ENCODE measurements around the gene GPR25. TPM values are rescaled to one million over a fixed set of nuclear protein-coding genes. Genes with fewer than 3 reads are reported as not detected.

The GPR25 gene
- polyA plus RNA-seq (2011; rRNA removed), result not detected in 2 replicates
- not detected in 2 replicates for polyA minus RNA-seq (2011; rRNA and poly(A)+ RNA removed)

DNA sequence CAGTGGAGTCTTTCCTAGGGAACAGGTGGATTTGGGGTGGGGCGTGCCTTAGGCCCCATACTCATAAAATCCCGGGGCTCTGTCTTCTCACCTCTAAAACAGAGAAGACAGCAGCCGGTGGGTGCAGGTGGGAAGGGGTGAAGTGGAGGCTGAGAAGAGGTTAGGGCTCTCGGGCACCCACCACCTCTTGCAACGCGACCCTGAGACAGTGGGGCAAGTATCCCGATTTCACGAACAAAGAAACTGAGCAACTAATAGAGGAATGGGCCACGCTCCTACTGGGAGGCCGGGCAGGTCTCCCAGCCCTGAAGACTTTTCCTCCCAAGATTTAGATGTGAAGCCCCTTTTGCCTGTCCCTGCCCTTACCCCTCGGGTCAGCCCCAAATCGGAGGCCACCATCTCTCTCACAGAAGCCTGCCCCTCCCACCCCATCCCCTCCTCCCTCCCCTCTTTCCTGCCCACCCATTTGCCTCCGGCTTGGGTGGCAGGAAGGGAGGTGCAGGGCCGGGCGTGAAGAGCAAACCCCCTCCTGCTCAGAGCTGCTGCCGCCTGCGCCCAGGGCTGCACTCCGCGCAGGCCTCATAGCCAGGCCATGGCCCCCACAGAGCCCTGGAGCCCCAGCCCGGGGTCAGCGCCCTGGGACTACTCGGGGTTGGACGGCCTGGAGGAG is at the start of gene GPR25:
Gene GPR25 (plus strand): TSS at position 536 of the 670 bp plus-strand sequence. CDS start 57 bp downstream, at position 593.
- no peak for DNase-seq (ENCODE audit: low read depth)
- ChIA-PET CTCF (no interaction called here), POLR2A (no interaction called here)
- peaks cover 21% of the 10 kb centered on the region for H3K27me3 ChIP-seq (ENCODE audit: control insufficient read depth, insufficient read depth, low read length)
- TF ChIP-seq, protein P1, sequence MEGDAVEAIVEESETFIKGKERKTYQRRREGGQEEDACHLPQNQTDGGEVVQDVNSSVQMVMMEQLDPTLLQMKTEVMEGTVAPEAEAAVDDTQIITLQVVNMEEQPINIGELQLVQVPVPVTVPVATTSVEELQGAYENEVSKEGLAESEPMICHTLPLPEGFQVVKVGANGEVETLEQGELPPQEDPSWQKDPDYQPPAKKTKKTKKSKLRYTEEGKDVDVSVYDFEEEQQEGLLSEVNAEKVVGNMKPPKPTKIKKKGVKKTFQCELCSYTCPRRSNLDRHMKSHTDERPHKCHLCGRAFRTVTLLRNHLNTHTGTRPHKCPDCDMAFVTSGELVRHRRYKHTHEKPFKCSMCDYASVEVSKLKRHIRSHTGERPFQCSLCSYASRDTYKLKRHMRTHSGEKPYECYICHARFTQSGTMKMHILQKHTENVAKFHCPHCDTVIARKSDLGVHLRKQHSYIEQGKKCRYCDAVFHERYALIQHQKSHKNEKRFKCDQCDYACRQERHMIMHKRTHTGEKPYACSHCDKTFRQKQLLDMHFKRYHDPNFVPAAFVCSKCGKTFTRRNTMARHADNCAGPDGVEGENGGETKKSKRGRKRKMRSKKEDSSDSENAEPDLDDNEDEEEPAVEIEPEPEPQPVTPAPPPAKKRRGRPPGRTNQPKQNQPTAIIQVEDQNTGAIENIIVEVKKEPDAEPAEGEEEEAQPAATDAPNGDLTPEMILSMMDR (IDR thresholded peaks at IDR 0.05; ENCODE audit: insufficient read depth, low read depth, low read length), result no peak
- H3K36me3 ChIP-seq (ENCODE audit: control insufficient read depth, insufficient read depth, low read length), result no peaks in the 10 kb centered on the region
- H3K4me3 ChIP-seq (ENCODE audit: low read depth, low read length), result peak within 1 kb of the TSS; percentile 14; the same call in 1 of the 2 replicates

DNA sequence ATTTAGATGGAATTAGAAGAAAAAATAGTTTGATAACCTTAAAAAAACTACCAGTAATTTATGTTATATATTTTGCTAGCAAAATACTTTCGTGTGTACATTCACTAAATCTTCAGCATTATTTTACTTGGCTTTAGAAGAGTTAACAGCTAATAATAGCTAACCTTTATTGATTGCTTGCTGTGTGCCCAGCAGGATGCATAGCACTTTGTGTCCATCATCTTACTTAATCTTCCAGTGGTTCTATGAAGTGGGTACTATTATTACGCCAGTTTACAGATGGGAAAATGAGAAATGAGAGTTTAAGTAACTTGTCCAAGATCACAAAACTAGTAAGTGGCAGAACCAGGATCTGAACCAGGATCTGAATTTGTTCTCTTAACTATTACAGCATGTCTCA is 41.7 kb upstream of the GPR25 start:
- POLR2A ChIA-PET, result no interaction called here
- DNase-seq (ENCODE audit: low read depth), result no peak
- Histone ChIP-seq H3K4me3 (ENCODE audit: low read depth, low read length) (no peak overlapping the region), H3K36me3 (ENCODE audit: control insufficient read depth, insufficient read depth, low read length) (peaks cover 2% of the 10 kb centered on the region; the same call in 1 of the 2 replicates), H3K27me3 (ENCODE audit: control insufficient read depth, insufficient read depth, low read length) (no peaks in the 10 kb centered on the region)
- TF ChIP-seq, protein P1 (IDR thresholded peaks at IDR 0.05; ENCODE audit: insufficient read depth, low read depth, low read length), result no peak
- CTCF ChIA-PET, result no interaction called here

DNA sequence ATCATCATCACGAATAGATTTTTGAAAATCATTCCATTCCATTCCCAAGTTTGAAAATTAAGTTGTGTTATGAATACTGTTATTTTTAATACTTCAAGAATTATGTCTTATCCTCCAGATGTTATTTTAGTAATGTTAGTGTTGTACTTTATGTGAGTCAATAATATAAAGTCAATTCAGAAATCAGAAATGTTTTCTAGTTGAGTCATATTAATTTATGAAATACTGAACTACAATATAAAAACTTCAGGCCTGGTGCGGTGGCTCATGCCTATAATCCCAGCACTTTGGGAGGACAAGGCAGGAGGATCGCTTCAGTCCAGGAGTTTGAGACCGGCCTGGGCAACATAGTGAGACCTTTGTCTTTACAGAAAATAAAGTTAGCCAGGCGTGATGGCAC is 38.4 kb upstream of the GPR25 start:
- Histone ChIP-seq H3K4me3 (ENCODE audit: low read depth, low read length) (no peak overlapping the region), H3K36me3 (ENCODE audit: control insufficient read depth, insufficient read depth, low read length) (peaks cover 2% of the 10 kb centered on the region; the same call in 1 of the 2 replicates), H3K27me3 (ENCODE audit: control insufficient read depth, insufficient read depth, low read length) (no peaks in the 10 kb centered on the region)
- ChIA-PET CTCF (no interaction called here), POLR2A (no interaction called here)
- no peak for DNase-seq (ENCODE audit: low read depth)
- TF ChIP-seq, protein P1 (IDR thresholded peaks at IDR 0.05; ENCODE audit: insufficient read depth, low read depth, low read length), result no peak

GRCh38 chr1:200836213-200836612 is 36.6 kb upstream of the GPR25 start:
- POLR2A ChIA-PET, result no interaction called here

DNA sequence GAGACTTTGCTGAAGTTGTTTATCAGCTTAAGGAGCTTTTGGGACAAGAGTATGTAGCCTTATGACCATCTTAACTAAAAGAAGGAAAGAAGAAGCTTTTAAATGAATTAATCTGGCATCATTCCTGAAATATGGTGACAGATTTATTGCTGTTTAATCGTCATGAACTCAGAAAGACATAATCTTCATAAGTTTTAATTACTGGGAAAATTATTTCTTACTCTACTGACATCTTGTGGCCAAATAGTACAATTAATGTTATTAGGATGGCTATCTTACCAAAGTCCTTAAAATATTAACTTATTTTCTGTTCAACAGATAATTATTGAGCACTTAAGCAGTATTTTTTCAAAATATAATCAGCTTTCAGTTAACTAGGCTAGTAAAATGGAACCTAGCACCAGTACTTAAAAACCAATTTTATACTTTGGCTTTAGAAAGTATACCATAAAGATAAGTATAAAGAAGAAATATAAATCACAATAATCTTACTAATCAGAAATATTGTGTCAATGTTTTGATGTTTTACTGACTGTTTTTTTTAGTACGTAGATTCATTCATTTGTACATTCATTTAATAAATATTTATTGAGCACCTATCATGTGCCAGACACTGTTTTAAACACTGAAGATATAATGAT is 34.7 kb upstream of the GPR25 start:
- Histone ChIP-seq H3K36me3 (ENCODE audit: control insufficient read depth, insufficient read depth, low read length) (peaks cover 2% of the 10 kb centered on the region; the same call in 1 of the 2 replicates), H3K27me3 (ENCODE audit: control insufficient read depth, insufficient read depth, low read length) (no peaks in the 10 kb centered on the region), H3K4me3 (ENCODE audit: low read depth, low read length) (no peak overlapping the region)
- TF ChIP-seq, protein P1 (IDR thresholded peaks at IDR 0.05; ENCODE audit: insufficient read depth, low read depth, low read length), result peak; percentile 35; the same call in 1 of the 2 replicates
- peak; percentile 9 for DNase-seq (ENCODE audit: low read depth)
- ChIA-PET POLR2A (no interaction called here), CTCF (interaction anchor here (0.7 to 3.0 kb wide), 8 partner anchors 8 to 326 kb away, joined by 3 to 13 read pairs (median 3); no protein-coding TSS in a partner anchor)

More at GRCh38 chr1:200836213-200836612, 36.6 kb upstream of the GPR25 start:
- H3K27me3 ChIP-seq (ENCODE audit: control insufficient read depth, insufficient read depth, low read length), result no peaks in the 10 kb centered on the region
- CTCF ChIA-PET, result interaction anchor here (3.0 kb wide), 1 partner anchor 214 kb away, joined by 13 read pairs; no protein-coding TSS in a partner anchor
- H3K36me3 ChIP-seq (ENCODE audit: control insufficient read depth, insufficient read depth, low read length), result peaks cover 2% of the 10 kb centered on the region; the same call in 1 of the 2 replicates
- H3K4me3 ChIP-seq (ENCODE audit: low read depth, low read length), result no peak overlapping the region
- TF ChIP-seq, protein P1 (IDR thresholded peaks at IDR 0.05; ENCODE audit: insufficient read depth, low read depth, low read length), result no peak
- DNase-seq (ENCODE audit: low read depth), result no peak

Data from BJ (cell line).